BE2C (cell line): ENCODE results near the gene CCN5.
"Not testable (repeated sequence)": the region's sequence is repeated elsewhere in the genome, so short reads cannot be mapped to it uniquely, and the experiment has no call there.

Experiments
- DNase-seq: peaks from one replicate; pipeline ENCODE4 v3.0.0-alpha.2; 2020
- H3K27me3 ChIP-seq: fragments of 250-450 bp; sonication (Bioruptor Pico); 2 replicates; pipeline ENCODE4 v1.5.1; 2020; ENCODE audit warnings: mild to moderate bottlenecking
- H3K36me3 ChIP-seq: fragments of 250-450 bp; sonication (Bioruptor Pico); 2 replicates; pipeline ENCODE4 v1.5.1; 2020; ENCODE audit warnings: mild to moderate bottlenecking
- H3K4me1 ChIP-seq: fragments of 250-450 bp; sonication (Bioruptor Pico); 2 replicates; pipeline ENCODE4 v1.5.1; 2020
- H3K4me3 ChIP-seq: 2 replicates; pipeline ENCODE4 v1.5.1; 2011; ENCODE audit warnings: low read depth, low read length
- H3K9me3 ChIP-seq: fragments of 250-450 bp; sonication (Bioruptor Pico); 2 replicates; pipeline ENCODE4 v1.5.1; 2020
- TF ChIP-seq, protein P1 (sequence below): IDR thresholded peaks from 2 replicates; pipeline ENCODE4 v1.5.1; 2012; ENCODE audit warnings: mild to moderate bottlenecking, low read depth, low read length

The CCN5 gene

DNA sequence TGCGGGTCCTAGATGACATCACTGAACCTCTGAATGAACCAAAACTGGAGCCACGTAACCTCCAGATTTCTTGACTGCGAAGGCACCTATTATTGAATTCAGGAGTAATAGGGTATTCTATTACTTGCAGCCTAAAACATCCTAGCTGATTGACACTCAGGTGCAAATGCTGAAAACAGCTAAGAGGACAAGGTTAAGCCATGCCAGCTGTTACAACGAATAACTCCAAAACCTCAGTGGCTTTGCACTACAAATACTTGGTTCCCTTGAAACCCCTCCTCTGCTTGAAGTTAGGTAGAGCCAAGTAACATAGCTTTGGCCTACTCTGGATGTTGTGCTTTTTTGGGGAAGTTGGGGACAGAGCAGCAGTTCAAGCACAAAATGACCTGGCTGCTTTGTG is 21.0 kb upstream of the CCN5 start:
- TF ChIP-seq, protein P1, sequence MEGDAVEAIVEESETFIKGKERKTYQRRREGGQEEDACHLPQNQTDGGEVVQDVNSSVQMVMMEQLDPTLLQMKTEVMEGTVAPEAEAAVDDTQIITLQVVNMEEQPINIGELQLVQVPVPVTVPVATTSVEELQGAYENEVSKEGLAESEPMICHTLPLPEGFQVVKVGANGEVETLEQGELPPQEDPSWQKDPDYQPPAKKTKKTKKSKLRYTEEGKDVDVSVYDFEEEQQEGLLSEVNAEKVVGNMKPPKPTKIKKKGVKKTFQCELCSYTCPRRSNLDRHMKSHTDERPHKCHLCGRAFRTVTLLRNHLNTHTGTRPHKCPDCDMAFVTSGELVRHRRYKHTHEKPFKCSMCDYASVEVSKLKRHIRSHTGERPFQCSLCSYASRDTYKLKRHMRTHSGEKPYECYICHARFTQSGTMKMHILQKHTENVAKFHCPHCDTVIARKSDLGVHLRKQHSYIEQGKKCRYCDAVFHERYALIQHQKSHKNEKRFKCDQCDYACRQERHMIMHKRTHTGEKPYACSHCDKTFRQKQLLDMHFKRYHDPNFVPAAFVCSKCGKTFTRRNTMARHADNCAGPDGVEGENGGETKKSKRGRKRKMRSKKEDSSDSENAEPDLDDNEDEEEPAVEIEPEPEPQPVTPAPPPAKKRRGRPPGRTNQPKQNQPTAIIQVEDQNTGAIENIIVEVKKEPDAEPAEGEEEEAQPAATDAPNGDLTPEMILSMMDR, result no peak

DNA sequence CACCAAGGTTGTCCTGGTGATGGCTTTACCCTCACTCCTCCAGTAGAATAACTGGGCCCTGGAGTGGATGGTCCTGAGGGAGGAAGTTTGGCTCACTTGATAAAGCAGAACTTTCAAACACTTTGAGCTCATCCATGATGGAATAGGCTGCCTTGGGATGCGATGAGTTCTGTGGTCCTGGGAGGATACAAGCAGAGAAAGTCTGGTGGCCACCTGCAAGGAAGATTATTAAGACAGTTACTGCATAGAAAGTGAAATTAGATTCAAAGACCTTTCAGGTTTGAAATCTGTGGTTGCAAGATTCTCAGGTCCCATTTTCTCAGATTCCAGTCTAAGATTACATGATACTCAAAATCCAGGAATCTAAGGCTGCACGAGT is 19.9 kb upstream of the CCN5 start:
- no peaks in the 10 kb centered on the region for H3K4me1 ChIP-seq
- H3K27me3 ChIP-seq, result no peaks in the 10 kb centered on the region
- H3K36me3 ChIP-seq, result no peaks in the 10 kb centered on the region; the same call in 1 of the 2 replicates
- H3K9me3 ChIP-seq, result no peaks in the 10 kb centered on the region; the same call in 1 of the 2 replicates
- TF ChIP-seq, protein P1, result no peak
- no peak overlapping the region for H3K4me3 ChIP-seq
- no peak for DNase-seq

More for the DNA sequence above, 21.0 kb upstream of the CCN5 start:
- DNase-seq, result no peak
- no peaks in the 10 kb centered on the region; the same call in 1 of the 2 replicates for H3K9me3 ChIP-seq
- no peaks in the 10 kb centered on the region for H3K27me3 ChIP-seq
- H3K4me3 ChIP-seq, result no peak overlapping the region
- H3K36me3 ChIP-seq, result no peaks in the 10 kb centered on the region; the same call in 1 of the 2 replicates
- H3K4me1 ChIP-seq, result no peaks in the 10 kb centered on the region

DNA sequence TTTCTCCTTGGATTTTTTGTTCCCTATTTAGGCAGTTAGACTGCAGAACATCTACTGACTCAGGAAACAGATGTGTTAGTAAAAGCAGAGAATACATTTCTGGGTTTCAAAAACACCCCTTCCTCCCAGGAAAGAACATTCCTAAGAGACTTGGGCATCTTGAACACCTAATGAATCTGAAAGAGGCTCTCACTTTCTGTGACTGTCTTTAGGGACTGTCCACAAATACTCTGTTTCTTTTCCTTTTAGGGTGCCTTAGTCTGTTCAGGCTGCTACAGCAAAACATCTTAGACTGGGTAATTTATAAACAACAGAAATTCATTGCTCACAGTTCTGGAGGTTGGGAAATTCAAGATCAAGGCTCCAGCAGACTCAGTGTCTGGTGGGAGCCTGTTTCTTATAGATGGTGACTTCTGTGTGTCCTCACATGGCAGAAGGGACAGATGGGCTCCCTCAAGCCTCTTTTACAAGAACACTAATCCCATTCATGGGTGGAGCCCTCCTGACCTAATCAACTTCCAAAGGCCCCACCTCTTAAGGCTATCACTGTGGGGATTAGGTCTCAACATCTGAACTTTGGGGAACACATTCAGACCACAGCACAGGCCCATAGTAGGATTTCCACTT is 19.4 kb upstream of the CCN5 start:
- no peak for DNase-seq
- TF ChIP-seq, protein P1, result no peak
- Histone ChIP-seq H3K9me3 (no peaks in the 10 kb centered on the region; the same call in 1 of the 2 replicates), H3K4me1 (no peaks in the 10 kb centered on the region), H3K27me3 (no peaks in the 10 kb centered on the region), H3K36me3 (no peaks in the 10 kb centered on the region; the same call in 1 of the 2 replicates), H3K4me3 (no peak overlapping the region)

DNA sequence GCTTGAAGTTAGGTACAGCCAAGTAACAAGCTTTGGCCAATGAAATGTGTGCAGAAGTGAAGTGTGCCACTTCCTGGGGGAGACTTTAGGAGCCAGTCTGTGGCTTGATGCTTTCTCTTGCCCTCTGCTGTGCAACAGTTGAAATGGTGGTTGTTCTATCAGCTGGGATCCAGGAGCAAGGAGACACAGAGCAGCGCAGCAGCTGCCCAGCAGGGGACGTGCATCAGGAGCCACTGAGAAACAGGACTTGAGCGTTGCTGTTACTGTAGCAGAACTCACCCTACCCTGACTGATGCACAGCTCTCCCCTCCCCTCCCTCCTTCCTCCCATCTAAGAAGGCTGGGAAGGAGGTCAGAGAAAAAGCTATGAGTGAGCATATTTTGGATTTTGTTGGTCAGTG is 18.9 kb upstream of the CCN5 start:
- H3K9me3 ChIP-seq, result no peaks in the 10 kb centered on the region; the same call in 1 of the 2 replicates
- H3K4me1 ChIP-seq, result no peaks in the 10 kb centered on the region
- TF ChIP-seq, protein P1, result peak; percentile 12; the same call in 1 of the 2 replicates
- DNase-seq, result no peak
- no peak overlapping the region for H3K4me3 ChIP-seq
- no peaks in the 10 kb centered on the region for H3K27me3 ChIP-seq
- no peaks in the 10 kb centered on the region; the same call in 1 of the 2 replicates for H3K36me3 ChIP-seq

DNA sequence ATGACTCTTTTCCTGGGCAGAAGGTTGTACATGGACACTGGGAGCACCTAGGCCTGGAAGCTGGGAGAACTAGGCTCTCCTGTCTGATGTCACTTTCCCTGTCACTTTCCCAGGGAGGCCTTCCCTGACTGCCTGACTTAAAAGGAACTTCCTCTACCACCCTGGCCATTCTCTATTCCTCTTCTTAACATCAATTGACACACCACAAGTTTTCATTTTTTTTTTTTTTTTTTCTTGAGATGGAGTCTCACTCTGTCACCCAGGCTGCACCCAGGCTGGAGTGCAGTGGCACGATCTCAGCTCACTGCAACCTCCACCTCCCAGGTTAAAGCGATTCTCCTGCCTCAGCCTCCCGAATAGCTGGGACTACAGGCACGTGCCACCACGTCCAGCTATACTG is 18.1 kb upstream of the CCN5 start:
- not testable (repeated sequence) for H3K9me3 ChIP-seq, H3K27me3 ChIP-seq, H3K4me3 ChIP-seq, H3K36me3 ChIP-seq, DNase-seq, H3K4me1 ChIP-seq

DNA sequence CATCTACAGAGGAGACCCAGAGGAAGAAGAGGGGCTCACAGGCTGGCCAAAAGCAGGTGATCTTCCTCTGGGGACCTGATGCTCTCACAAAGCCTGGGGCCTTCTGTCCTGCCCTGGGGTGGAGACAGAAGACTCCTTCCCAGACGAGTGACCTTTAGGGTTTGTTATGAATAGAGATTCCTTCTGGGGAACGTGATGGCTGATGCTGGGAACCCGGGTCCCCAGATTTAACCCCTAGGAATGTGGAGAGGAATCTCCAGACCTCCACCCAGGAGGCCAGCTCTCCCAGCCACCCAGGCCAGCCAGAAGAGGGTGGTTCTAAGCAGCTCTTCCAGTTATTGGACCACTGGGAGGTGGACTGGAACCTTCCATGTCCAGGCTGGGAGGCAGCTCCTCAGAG is 16.8 kb upstream of the CCN5 start:
- Histone ChIP-seq H3K27me3 (no peaks in the 10 kb centered on the region), H3K9me3 (no peaks in the 10 kb centered on the region), H3K4me3 (no peak overlapping the region), H3K4me1 (no peaks in the 10 kb centered on the region; the same call in 1 of the 2 replicates), H3K36me3 (no peaks in the 10 kb centered on the region)
- DNase-seq, result no peak
- TF ChIP-seq, protein P1, result no peak
